ENCODE measurements around the gene PSD4.

The PSD4 gene

DNA sequence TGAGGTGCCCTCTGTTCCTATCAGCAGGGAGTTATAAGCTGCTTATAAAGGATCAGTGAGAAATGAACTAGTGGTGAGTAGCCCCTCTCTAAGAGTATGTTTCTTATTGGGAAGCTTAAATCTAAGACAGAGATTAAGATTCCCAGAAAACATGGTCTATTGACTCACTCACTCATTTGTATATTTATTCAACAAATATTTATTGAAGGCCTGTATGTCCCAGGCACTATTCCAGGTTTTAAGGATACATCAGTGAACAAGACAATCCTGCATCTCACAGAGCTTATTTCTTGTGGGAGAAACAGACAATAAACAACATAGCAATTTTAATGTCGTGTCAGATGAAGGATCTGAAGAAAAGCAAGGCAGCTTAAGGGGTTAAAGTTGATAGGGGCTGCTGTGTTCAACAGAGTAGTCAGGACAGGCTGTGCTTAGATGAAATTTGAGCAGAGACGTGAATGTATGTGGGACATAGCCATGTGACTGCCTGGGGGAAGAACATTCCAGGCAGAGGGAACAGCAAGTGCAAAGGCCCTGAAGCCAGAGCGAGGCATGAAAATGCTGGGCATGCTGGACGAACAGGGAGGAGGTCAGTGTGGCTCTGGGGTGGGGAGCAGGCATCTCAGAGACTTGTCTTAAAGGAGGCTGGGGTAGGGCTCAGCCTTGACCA lies 14.8 kb upstream of the PSD4 start:
- no peak for DNase-seq (ENCODE audit: low read depth in 1 of 2, low spot score in 1 of 2)
- no peak overlapping the region for H3K4me3 ChIP-seq (replicated peaks; ENCODE audit: insufficient read depth, low read length)
- H3K27me3 ChIP-seq (ENCODE audit: insufficient read depth, poor library complexity, severe bottlenecking), result no peaks in the 10 kb centered on the region
- TF ChIP-seq, protein P1, sequence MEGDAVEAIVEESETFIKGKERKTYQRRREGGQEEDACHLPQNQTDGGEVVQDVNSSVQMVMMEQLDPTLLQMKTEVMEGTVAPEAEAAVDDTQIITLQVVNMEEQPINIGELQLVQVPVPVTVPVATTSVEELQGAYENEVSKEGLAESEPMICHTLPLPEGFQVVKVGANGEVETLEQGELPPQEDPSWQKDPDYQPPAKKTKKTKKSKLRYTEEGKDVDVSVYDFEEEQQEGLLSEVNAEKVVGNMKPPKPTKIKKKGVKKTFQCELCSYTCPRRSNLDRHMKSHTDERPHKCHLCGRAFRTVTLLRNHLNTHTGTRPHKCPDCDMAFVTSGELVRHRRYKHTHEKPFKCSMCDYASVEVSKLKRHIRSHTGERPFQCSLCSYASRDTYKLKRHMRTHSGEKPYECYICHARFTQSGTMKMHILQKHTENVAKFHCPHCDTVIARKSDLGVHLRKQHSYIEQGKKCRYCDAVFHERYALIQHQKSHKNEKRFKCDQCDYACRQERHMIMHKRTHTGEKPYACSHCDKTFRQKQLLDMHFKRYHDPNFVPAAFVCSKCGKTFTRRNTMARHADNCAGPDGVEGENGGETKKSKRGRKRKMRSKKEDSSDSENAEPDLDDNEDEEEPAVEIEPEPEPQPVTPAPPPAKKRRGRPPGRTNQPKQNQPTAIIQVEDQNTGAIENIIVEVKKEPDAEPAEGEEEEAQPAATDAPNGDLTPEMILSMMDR (IDR thresholded peaks at IDR 0.05; ENCODE audit: insufficient read depth, low read length), result no peak
- TF ChIP-seq SPI1 (IDR thresholded peaks at IDR 0.05; ENCODE audit: borderline replicate concordance, low read depth) (no peak), POLR2AphosphoS5 (IDR thresholded peaks at IDR 0.05; ENCODE audit: low read depth) (no peak), GABPA (IDR thresholded peaks at IDR 0.05; ENCODE audit: low read depth) (no peak)
- TF ChIP-seq, protein P2, sequence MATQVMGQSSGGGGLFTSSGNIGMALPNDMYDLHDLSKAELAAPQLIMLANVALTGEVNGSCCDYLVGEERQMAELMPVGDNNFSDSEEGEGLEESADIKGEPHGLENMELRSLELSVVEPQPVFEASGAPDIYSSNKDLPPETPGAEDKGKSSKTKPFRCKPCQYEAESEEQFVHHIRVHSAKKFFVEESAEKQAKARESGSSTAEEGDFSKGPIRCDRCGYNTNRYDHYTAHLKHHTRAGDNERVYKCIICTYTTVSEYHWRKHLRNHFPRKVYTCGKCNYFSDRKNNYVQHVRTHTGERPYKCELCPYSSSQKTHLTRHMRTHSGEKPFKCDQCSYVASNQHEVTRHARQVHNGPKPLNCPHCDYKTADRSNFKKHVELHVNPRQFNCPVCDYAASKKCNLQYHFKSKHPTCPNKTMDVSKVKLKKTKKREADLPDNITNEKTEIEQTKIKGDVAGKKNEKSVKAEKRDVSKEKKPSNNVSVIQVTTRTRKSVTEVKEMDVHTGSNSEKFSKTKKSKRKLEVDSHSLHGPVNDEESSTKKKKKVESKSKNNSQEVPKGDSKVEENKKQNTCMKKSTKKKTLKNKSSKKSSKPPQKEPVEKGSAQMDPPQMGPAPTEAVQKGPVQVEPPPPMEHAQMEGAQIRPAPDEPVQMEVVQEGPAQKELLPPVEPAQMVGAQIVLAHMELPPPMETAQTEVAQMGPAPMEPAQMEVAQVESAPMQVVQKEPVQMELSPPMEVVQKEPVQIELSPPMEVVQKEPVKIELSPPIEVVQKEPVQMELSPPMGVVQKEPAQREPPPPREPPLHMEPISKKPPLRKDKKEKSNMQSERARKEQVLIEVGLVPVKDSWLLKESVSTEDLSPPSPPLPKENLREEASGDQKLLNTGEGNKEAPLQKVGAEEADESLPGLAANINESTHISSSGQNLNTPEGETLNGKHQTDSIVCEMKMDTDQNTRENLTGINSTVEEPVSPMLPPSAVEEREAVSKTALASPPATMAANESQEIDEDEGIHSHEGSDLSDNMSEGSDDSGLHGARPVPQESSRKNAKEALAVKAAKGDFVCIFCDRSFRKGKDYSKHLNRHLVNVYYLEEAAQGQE (IDR thresholded peaks at IDR 0.05; ENCODE audit: insufficient replicate concordance, low read depth), result no peak
- no peak overlapping the region for H3K27ac ChIP-seq (replicated peaks)

DNA sequence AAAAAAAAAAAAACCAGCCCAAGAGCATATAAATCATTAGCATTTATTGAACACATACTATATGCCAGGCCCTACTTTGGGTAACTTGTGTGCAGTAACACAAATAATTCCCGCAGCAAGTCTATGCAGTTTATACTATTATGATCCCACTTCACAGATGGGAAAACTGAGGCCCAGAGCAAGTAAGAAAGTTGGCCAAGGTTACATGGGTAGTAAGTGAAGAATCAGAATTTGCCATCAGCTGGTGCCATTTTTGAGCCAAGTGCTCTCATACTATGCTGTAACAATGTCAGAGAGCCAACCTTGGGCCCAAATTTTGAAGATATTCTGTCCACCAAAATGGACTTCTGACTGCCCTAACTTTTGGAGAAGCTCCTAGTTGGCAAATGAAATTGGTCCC lies 13.5 kb upstream of the PSD4 start:
- Histone ChIP-seq H3K4me3 (replicated peaks; ENCODE audit: insufficient read depth, low read length) (no peak overlapping the region), H3K27me3 (ENCODE audit: insufficient read depth, poor library complexity, severe bottlenecking) (no peaks in the 10 kb centered on the region), H3K27ac (replicated peaks) (no peak overlapping the region)
- TF ChIP-seq, protein P1 (IDR thresholded peaks at IDR 0.05; ENCODE audit: insufficient read depth, low read length), result no peak
- no peak for TF ChIP-seq GABPA (IDR thresholded peaks at IDR 0.05; ENCODE audit: low read depth)
- TF ChIP-seq POLR2AphosphoS5 (IDR thresholded peaks at IDR 0.05; ENCODE audit: low read depth), result no peak
- no peak for TF ChIP-seq SPI1 (IDR thresholded peaks at IDR 0.05; ENCODE audit: borderline replicate concordance, low read depth)
- TF ChIP-seq, protein P2 (IDR thresholded peaks at IDR 0.05; ENCODE audit: insufficient replicate concordance, low read depth), result no peak
- DNase-seq (ENCODE audit: low read depth in 1 of 2, low spot score in 1 of 2), result no peak

DNA sequence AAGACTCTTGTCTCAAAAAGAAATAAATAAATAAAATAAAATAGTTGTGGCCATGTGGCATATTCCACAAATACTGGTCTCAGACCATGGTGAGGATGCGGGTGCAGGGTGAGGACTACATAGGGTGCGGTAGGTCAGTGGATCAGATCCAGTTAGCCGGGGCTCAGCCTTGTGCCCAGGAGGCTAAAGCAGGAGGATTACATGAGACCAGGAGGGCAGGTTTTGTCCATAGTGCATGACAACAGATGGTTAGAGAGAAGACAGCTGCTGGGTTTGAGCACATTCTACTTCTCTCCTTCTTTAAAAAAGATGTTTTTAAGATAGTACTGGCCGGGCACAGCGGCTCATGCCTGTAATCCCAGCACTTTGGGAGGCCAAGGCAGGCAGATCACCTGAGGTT lies 12.8 kb upstream of the PSD4 start:
- TF ChIP-seq POLR2AphosphoS5 (IDR thresholded peaks at IDR 0.05; ENCODE audit: low read depth) (no peak), GABPA (IDR thresholded peaks at IDR 0.05; ENCODE audit: low read depth) (no peak), SPI1 (IDR thresholded peaks at IDR 0.05; ENCODE audit: borderline replicate concordance, low read depth) (no peak)
- TF ChIP-seq, protein P1 (IDR thresholded peaks at IDR 0.05; ENCODE audit: insufficient read depth, low read length), result no peak
- TF ChIP-seq, protein P2 (IDR thresholded peaks at IDR 0.05; ENCODE audit: insufficient replicate concordance, low read depth), result no peak
- no peak overlapping the region for H3K4me3 ChIP-seq (replicated peaks; ENCODE audit: insufficient read depth, low read length)
- no peaks in the 10 kb centered on the region for H3K27me3 ChIP-seq (ENCODE audit: insufficient read depth, poor library complexity, severe bottlenecking)
- H3K27ac ChIP-seq (replicated peaks), result no peak overlapping the region
- DNase-seq (ENCODE audit: low read depth in 1 of 2, low spot score in 1 of 2), result no peak
